Astrocyte (in vitro differentiated cells and primary cell): Measurements from ENCODE around the gene NRF1. TPM values are rescaled to one million over a fixed set of nuclear protein-coding genes. Genes with fewer than 3 reads are reported as not detected.
A peak's percentile ranks its signal among the peaks of the same experiment; 100 is the strongest.

Experiments
- DNase-seq: peaks from one replicate; pipeline ENCODE4 v3.0.0-alpha.2; 2010; ENCODE audit warnings: low read depth
- FAIRE-seq: peaks from 2 replicates; lab custom pipeline; 2011; peaks lifted over from hg19 to GRCh38; lab: Jason Lieb, UNC
- H2AFZ ChIP-seq: 2 replicates; pipeline ENCODE4 v1.6.0; 2012; ENCODE audit warnings: low read depth, low read length, inconsistent platforms
- H3K27ac ChIP-seq: 2 replicates; pipeline ENCODE4 v1.5.1; 2011; ENCODE audit warnings: low read depth, low read length, inconsistent platforms
- H3K27me3 ChIP-seq: 2 replicates; pipeline ENCODE4 v1.6.0; 2011; ENCODE audit warnings: low read length, inconsistent platforms; ENCODE audit not compliant: insufficient read depth
- H3K36me3 ChIP-seq: 2 replicates; pipeline ENCODE4 v1.5.1; 2011; ENCODE audit warnings: low read length, inconsistent platforms; ENCODE audit not compliant: insufficient read depth
- H3K4me1 ChIP-seq: 2 replicates; pipeline ENCODE4 v1.5.1; 2011; ENCODE audit warnings: low read length, inconsistent platforms; ENCODE audit not compliant: insufficient read depth
- H3K4me2 ChIP-seq: 2 replicates; pipeline ENCODE4 v1.6.0; 2012; ENCODE audit warnings: low read length, inconsistent platforms
- H3K4me3 ChIP-seq: 2 replicates; pipeline ENCODE4 v1.5.1; 2011; ENCODE audit warnings: low read depth, mild to moderate bottlenecking, low read length, inconsistent platforms; ENCODE audit not compliant: insufficient read depth
- H3K79me2 ChIP-seq: 2 replicates; pipeline ENCODE4 v1.6.0; 2012; ENCODE audit warnings: mild to moderate bottlenecking, low read length, inconsistent platforms; ENCODE audit not compliant: insufficient read depth
- H3K9ac ChIP-seq: 2 replicates; pipeline ENCODE4 v1.6.0; 2012; ENCODE audit warnings: mild to moderate bottlenecking, low read length, inconsistent platforms
- H3K9me3 ChIP-seq: 2 replicates; pipeline ENCODE4 v1.5.1; 2012; ENCODE audit warnings: low read depth, mild to moderate bottlenecking, low read length, inconsistent platforms; ENCODE audit not compliant: insufficient read depth
- H4K20me1 ChIP-seq: 2 replicates; pipeline ENCODE4 v1.6.0; 2012; ENCODE audit warnings: low read length, inconsistent platforms; ENCODE audit not compliant: insufficient read depth
- H3K27ac Mint-ChIP-seq: one replicate; pipeline ENCODE4 v1.8.0; 2021; ENCODE audit warnings: mild to moderate bottlenecking, mixed read lengths; ENCODE audit not compliant: unreplicated experiment
- H3K27me3 Mint-ChIP-seq: one replicate; pipeline ENCODE4 v1.8.0; 2021; ENCODE audit warnings: low read depth, mixed read lengths; ENCODE audit not compliant: unreplicated experiment
- H3K36me3 Mint-ChIP-seq: one replicate; pipeline ENCODE4 v1.8.0; 2021; ENCODE audit warnings: low read depth, mixed read lengths; ENCODE audit not compliant: unreplicated experiment
- H3K4me1 Mint-ChIP-seq: one replicate; pipeline ENCODE4 v1.8.0; 2021; ENCODE audit warnings: low read depth, mixed read lengths; ENCODE audit not compliant: unreplicated experiment
- H3K4me3 Mint-ChIP-seq: one replicate; pipeline ENCODE4 v1.8.0; 2021; ENCODE audit warnings: mild to moderate bottlenecking, moderate library complexity, mixed read lengths; ENCODE audit not compliant: unreplicated experiment
- H3K9me3 Mint-ChIP-seq: one replicate; pipeline ENCODE4 v1.8.0; 2021; ENCODE audit warnings: mild to moderate bottlenecking, mixed read lengths; ENCODE audit not compliant: unreplicated experiment
- CTCF ChIP-seq: IDR thresholded peaks from 2 replicates; pipeline ENCODE4 v1.5.1; 2011; ENCODE audit warnings: low read depth, mild to moderate bottlenecking, inconsistent platforms, low read length, moderate library complexity; ENCODE audit not compliant: insufficient read depth
- EZH2 ChIP-seq: IDR thresholded peaks from 2 replicates; pipeline ENCODE4 v1.6.1; 2012; ENCODE audit warnings: mild to moderate bottlenecking, low read length, inconsistent platforms; ENCODE audit not compliant: insufficient read depth
- total RNA-seq: library from RNA; stranded (reverse); gene quantifications from 2 replicates; pipeline ENCODE4 v1.2.1, GENCODE V29; 2021

Gene NRF1
- total RNA-seq, 1 donor from 2014 or later: 12.7 TPM

GRCh38 chr7:129568240-129568639 lies 43.3 kb upstream of the NRF1 start:
- Histone ChIP-seq H3K27ac (no peak overlapping the region), H3K9ac (no peak overlapping the region), H3K27me3 (peaks cover 6% of the 10 kb centered on the region), H3K4me2 (no peak overlapping the region), H3K4me3 (no peak overlapping the region), H4K20me1 (no peaks in the 10 kb centered on the region), H3K9me3 (no peaks in the 10 kb centered on the region), H2AFZ (no peak overlapping the region), H3K36me3 (no peaks in the 10 kb centered on the region), H3K79me2 (no peaks in the 10 kb centered on the region), H3K4me1 (peaks cover 7% of the 10 kb centered on the region)
- no peak overlapping the region for H3K27ac Mint-ChIP-seq
- DNase-seq: no peak
- no peak overlapping the region for H3K4me3 Mint-ChIP-seq
- H3K4me1 Mint-ChIP-seq: peaks cover 9% of the 10 kb centered on the region
- no peak for FAIRE-seq
- H3K9me3 Mint-ChIP-seq: peaks cover 3% of the 10 kb centered on the region
- H3K27me3 Mint-ChIP-seq: peaks cover 8% of the 10 kb centered on the region
- TF ChIP-seq CTCF (no peak), EZH2 (no peak)
- no peaks in the 10 kb centered on the region for H3K36me3 Mint-ChIP-seq

- no peak for DNase-seq
- no peaks in the 10 kb centered on the region for H4K20me1 ChIP-seq
- no peak overlapping the region for H3K4me3 ChIP-seq
- H3K9ac ChIP-seq: peak overlapping the region; percentile 40
- peaks cover 6% of the 10 kb centered on the region for H3K27me3 ChIP-seq
- Mint-ChIP-seq H3K9me3 (peaks cover 3% of the 10 kb centered on the region), H3K4me1 (peaks cover 9% of the 10 kb centered on the region), H3K4me3 (no peak overlapping the region), H3K27me3 (peaks cover 8% of the 10 kb centered on the region), H3K27ac (no peak overlapping the region), H3K36me3 (no peaks in the 10 kb centered on the region)
- H3K36me3 ChIP-seq: no peaks in the 10 kb centered on the region
- no peak overlapping the region for H2AFZ ChIP-seq
- H3K4me1 ChIP-seq: peaks cover 10% of the 10 kb centered on the region
- TF ChIP-seq EZH2 (no peak), CTCF (no peak)
- no peaks in the 10 kb centered on the region for H3K79me2 ChIP-seq
- H3K9me3 ChIP-seq: no peaks in the 10 kb centered on the region
- peak overlapping the region; percentile 70 for H3K27ac ChIP-seq
- peak overlapping the region; percentile 71 for H3K4me2 ChIP-seq
- FAIRE-seq: no peak
Observed at GRCh38 chr7:129569326-129569725, 42.2 kb upstream of the NRF1 start.

- FAIRE-seq (no peak), DNase-seq (peak; percentile 91)
- Histone ChIP-seq H3K4me2 (peak overlapping the region; percentile 71), H3K36me3 (no peaks in the 10 kb centered on the region), H3K79me2 (no peaks in the 10 kb centered on the region), H3K9ac (peak overlapping the region; percentile 40), H3K4me3 (no peak overlapping the region), H3K9me3 (no peaks in the 10 kb centered on the region), H2AFZ (no peak overlapping the region), H3K27me3 (peaks cover 3% of the 10 kb centered on the region), H3K27ac (peak overlapping the region; percentile 70), H4K20me1 (no peaks in the 10 kb centered on the region), H3K4me1 (peaks cover 11% of the 10 kb centered on the region)
- peak overlapping the region; percentile 82 for H3K27ac Mint-ChIP-seq
- H3K36me3 Mint-ChIP-seq: no peaks in the 10 kb centered on the region
- peaks cover 13% of the 10 kb centered on the region for H3K4me1 Mint-ChIP-seq
- peaks cover 3% of the 10 kb centered on the region for H3K9me3 Mint-ChIP-seq
- no peak for TF ChIP-seq CTCF
- TF ChIP-seq EZH2: no peak
- H3K27me3 Mint-ChIP-seq: peaks cover 6% of the 10 kb centered on the region
- H3K4me3 Mint-ChIP-seq: no peak overlapping the region
Observed at GRCh38 chr7:129569811-129570215, 41.7 kb upstream of the NRF1 start.
